ENCODE results near the gene DLX6. TPM values are rescaled to one million over a fixed set of nuclear protein-coding genes. Genes with fewer than 3 reads are reported as not detected.

The DLX6 gene
- polyA plus RNA-seq, 3 donors, result not detected

Other genes with a start within 250 kb of the DLX6 start
- under 1 TPM in 1 of 3 donors, not detected in 2; 0.16 TPM for gene DLX5, start 19.3 kb downstream of the DLX6 start, polyA plus RNA-seq
- gene SDHAF3, start 112.1 kb downstream of the DLX6 start, polyA plus RNA-seq, result 1 to 10 TPM; 8.4 to 9.8 (median 8.6) TPM